GM12878 (cell line): ENCODE results near the gene THUMPD2. TPM values are rescaled to one million over a fixed set of nuclear protein-coding genes. Genes with fewer than 3 reads are reported as not detected.

Source experiments
- BCL3 ChIP-seq: IDR thresholded peaks from 2 replicates; pipeline ENCODE4 v1.6.1; 2011; ENCODE audit warnings: borderline replicate concordance, low read depth, mild to moderate bottlenecking, moderate library complexity, low read length; ENCODE audit not compliant: insufficient read depth, poor library complexity, severe bottlenecking
- BCLAF1 ChIP-seq: fragments of 450-650 bp; IDR thresholded peaks from 2 replicates; pipeline ENCODE4 v1.6.1; 2017; ENCODE audit warnings: antibody characterized with exemption, mild to moderate bottlenecking, moderate library complexity
- BRCA1 ChIP-seq: IDR thresholded peaks from 2 replicates; pipeline ENCODE4 v1.6.1; 2011; ENCODE audit warnings: low read depth, low read length, improper control_type of control experiment
- HDAC6 ChIP-seq: fragments of 200-600 bp; sonication (generic); IDR thresholded peaks from one replicate; pipeline ENCODE4 v1.8.0; 2017; ENCODE audit warnings: antibody characterized with exemption; ENCODE audit not compliant: unreplicated experiment
- MLLT1 ChIP-seq: fragments of 450-650 bp; IDR thresholded peaks from 2 replicates; pipeline ENCODE4 v1.6.1; 2016; ENCODE audit warnings: mild to moderate bottlenecking
- NFYB ChIP-seq: IDR thresholded peaks from 2 replicates; pipeline ENCODE4 v1.6.1; 2011; ENCODE audit warnings: low read depth, mild to moderate bottlenecking, low read length, improper control_type of control experiment, moderate library complexity; ENCODE audit not compliant: insufficient read depth
- POLR2A ChIP-seq: IDR thresholded peaks from 2 replicates; pipeline ENCODE4 v1.6.1; 2011; ENCODE audit warnings: low read depth, mild to moderate bottlenecking, low read length
- RAD51 ChIP-seq: fragments of 450-650 bp; IDR thresholded peaks from 2 replicates; pipeline ENCODE4 v1.6.1; 2016; ENCODE audit warnings: moderate library complexity, mild to moderate bottlenecking, inconsistent platforms
- ZBTB4 ChIP-seq: fragments of 450-650 bp; formaldehyde crosslinking; IDR thresholded peaks from 2 replicates; pipeline ENCODE4 v1.4.0; 2022; ENCODE audit warnings: mild to moderate bottlenecking, moderate library complexity
- ZNF207 ChIP-seq: fragments of 450-650 bp; IDR thresholded peaks from 2 replicates; pipeline ENCODE4 v1.6.1; 2014; ENCODE audit warnings: antibody characterized with exemption, mild to moderate bottlenecking, borderline replicate concordance
- polyA plus RNA-seq, 11 experiments: library from polyadenylated mRNA; depleted of rRNA in 4 of 11; unstranded in 6 of 11; stranded (reverse) in 5 of 11; fragments of >200 nt; fragmentation: Nextera tagmentation in 4 of 11; fragmentation: Illumina TruSeq in 1 of 11; extraction: Ambion mirVana in 4 of 11; extraction: Trizol in 1 of 11; gene quantifications; 1 replicate in 1 of 11; 2 replicates in 10 of 11; pipeline versions ENCODE4 v1.2.1 to v1.2.3, GENCODE V29; 2011 to 2016; ENCODE audit warnings: inconsistent platforms in 2 of 11, missing spikeins in 2 of 11, low read depth in 1 of 11
- total RNA-seq, 4 experiments: library from RNA; depleted of rRNA in 3 of 4; stranded (reverse); fragments of >200 nt in 3 of 4; fragmentation: Illumina TruSeq in 1 of 4; extraction: Trizol in 1 of 4; gene quantifications; 2 replicates each; pipeline versions ENCODE4 v1.2.1 to v1.2.3, GENCODE V29; 2013 to 2021

The THUMPD2 gene
- total and polyA plus RNA-seq, 10 of the 15 experiments (the other 5 are each of a cell fraction or from before 2014, with no cell fraction given): 6.7 to 19.7 (median 13.8) TPM

- no peak for TF ChIP-seq BCLAF1
- TF ChIP-seq HDAC6: no peak
- TF ChIP-seq NFYB: no peak
- no peak for TF ChIP-seq BRCA1
- no peak for TF ChIP-seq ZBTB4 (CRISPR knock-in tag)
- TF ChIP-seq RAD51: no peak
- no peak for TF ChIP-seq BCL3
- TF ChIP-seq MLLT1: no peak
- TF ChIP-seq ZNF207: no peak
- TF ChIP-seq POLR2A: no peak
- TF ChIP-seq, all 136 proteins: peak for 0
Observed at GRCh38 chr2:39723497-39723896, 55.6 kb downstream of the THUMPD2 start (continued).
